LNCaP clone FGC (cell line): ENCODE results near the gene ADAMTS20.
"Not testable (repeated sequence)": the region's sequence is repeated elsewhere in the genome, so short reads cannot be mapped to it uniquely, and the experiment has no call there.

ENCODE experiments used
- DNase-seq: peaks from one replicate; pipeline ENCODE4 v3.0.0-alpha.2; 2011; ENCODE audit warnings: low read depth
- H3K4me3 ChIP-seq: 2 replicates; pipeline ENCODE4 v1.5.1; 2011; ENCODE audit warnings: mild to moderate bottlenecking, low read depth, low read length, control low read depth
- CTCF ChIP-seq: IDR thresholded peaks from 2 replicates; pipeline ENCODE4 v1.5.1; 2012; ENCODE audit warnings: mild to moderate bottlenecking; ENCODE audit not compliant: control insufficient read depth, insufficient read depth; ENCODE audit errors: extremely low read depth

ADAMTS20 gene

DNA sequence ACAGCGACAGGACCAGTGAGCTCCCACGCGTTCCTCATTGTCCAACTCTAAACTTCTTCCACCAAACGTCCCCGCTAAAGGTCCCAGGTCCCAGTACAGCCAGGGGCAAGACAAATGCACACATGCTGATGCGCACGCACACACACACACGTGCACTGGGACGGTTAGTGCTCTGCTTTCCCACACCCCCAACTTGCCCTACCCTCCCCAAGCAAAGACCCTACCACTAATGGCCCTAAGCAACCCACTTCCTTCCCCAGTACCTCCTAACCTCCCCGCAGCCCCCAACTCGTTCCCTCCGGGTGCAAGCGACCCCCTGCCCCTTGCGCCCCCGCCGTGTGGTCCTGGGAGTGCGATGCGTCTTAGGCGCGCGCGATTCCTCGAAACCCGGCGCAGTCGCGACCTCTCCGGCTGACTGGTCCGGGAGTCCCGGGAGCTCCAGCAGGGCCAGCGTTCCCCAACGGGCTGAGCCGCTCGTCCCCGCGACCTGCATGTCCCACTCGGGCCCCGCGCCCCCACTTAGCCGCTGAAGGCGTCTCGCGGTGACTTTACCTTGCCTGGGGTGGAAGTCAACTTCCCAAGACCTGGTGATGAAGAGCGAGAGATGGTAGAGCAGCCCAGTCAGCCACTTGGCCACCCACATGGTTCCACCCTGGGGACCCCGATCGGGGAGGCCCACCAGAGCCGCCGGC is 578 bp downstream of the ADAMTS20 start:
- H3K4me3 ChIP-seq: no peak overlapping the region
- no peak for TF ChIP-seq CTCF
- no peak for DNase-seq

- no peak for DNase-seq
- H3K4me3 ChIP-seq: no peak overlapping the region
- TF ChIP-seq CTCF: no peak
Measured at GRCh38 chr12:43550831-43551271, 1.2 kb downstream of the ADAMTS20 start.

DNA sequence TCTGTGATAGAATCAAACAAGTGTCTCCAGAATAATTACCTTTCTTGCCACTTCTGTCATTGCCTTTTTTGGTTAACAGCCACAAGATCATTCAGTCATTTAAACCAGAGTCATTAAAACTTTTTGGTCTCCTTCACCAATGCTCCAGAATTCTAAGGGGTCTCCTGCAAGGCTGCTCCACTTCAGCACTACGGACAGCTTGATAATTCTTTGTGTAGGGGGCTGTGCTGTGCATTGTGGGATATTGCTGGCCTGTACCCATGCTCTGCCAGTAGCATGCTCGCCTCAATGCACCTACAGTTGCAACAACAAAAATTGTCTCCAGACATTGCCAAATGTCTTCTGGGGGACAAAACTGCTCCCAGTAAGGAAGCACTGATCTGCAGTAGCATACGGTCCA is 7.3 kb downstream of the ADAMTS20 start:
- TF ChIP-seq CTCF: no peak
- no peak overlapping the region for H3K4me3 ChIP-seq
- no peak for DNase-seq

DNA sequence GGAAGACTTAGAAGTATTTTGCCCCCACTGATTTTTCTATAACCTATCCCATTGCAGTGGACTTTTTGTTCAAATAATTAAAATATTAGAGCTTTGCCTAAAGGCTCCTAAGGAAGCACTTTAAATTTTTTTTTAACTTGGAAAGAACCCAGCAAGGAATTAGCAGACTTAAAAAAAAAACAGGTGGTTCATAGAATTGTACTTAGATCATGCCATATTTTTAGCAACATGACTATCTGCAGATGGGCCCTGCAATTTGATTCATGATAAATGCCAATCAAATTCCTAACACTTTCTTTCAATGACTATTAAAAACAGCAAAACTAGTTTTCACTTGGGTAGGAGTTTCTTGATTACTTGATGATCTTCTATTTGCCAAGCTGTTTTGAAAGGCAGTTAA is 11.5 kb downstream of the ADAMTS20 start:
- no peak for DNase-seq
- no peak for TF ChIP-seq CTCF

GRCh38 chr12:43537675-43538074 is 14.3 kb downstream of the ADAMTS20 start:
- not testable (repeated sequence) for H3K4me3 ChIP-seq, DNase-seq

More for the DNA sequence above, 11.5 kb downstream of the ADAMTS20 start:
- no peak overlapping the region for H3K4me3 ChIP-seq

DNA sequence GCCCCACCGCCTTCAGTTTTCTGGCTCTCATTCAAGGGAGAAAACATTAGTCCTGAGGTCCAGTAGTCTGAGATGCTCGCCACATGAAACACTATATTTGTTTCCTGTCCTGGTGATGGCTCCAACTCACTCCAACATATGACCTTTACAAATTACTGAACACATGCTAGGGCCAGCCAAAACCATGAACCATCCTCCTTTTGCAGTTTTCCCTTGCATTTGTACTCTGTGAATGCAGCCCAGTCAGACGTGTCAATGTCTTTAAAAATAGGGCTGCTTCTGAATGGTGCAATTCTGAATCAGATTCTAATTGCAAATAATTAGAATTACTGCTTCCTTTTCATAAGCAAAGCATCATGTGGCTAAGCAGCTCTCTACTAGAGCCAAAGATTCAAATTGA is 36.0 kb downstream of the ADAMTS20 start:
- TF ChIP-seq CTCF: no peak
- H3K4me3 ChIP-seq: no peak overlapping the region
- DNase-seq: no peak

DNA sequence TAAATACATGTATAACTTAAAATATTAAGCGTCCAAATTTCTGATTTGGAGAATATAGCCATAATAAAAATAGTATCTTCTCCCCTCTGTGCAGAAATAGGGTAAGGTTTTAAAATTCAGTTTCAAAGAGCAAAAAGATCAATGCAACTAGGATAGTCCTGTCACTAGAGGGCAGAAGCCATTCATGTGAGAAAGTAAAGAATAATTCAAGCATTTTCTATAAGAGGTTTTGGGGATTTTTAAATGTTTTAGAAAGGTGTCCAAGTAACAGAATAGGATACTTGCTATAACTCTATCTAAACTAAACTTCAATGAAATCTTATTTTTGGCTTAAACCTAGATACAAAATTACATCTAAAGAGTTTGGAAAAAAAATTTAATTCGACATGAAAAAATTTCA is 50.3 kb downstream of the ADAMTS20 start:
- no peak overlapping the region for H3K4me3 ChIP-seq
- peak; percentile 61 for TF ChIP-seq CTCF
- DNase-seq: no peak
